GM10266 (cell line): ENCODE results near the gene PTCH1.

ENCODE experiments used
- DNase-seq: peaks from one replicate; pipeline ENCODE4 v3.0.0; 2012; ENCODE audit errors: extremely low spot score
- CTCF ChIP-seq: IDR thresholded peaks from 2 replicates; pipeline ENCODE4 v1.5.1; 2012; ENCODE audit warnings: mild to moderate bottlenecking, low read depth; ENCODE audit not compliant: control insufficient read depth, insufficient read depth; ENCODE audit errors: missing control alignments

Gene PTCH1

GRCh38 chr9:95512709-95513095, 4.1 kb downstream of the PTCH1 start:
- no peak for TF ChIP-seq CTCF
- DNase-seq, result no peak

GRCh38 chr9:95511952-95512708, 4.6 kb downstream of the PTCH1 start:
- DNase-seq, result no peak

GRCh38 chr9:95511616-95511931, 5.2 kb downstream of the PTCH1 start:
- TF ChIP-seq CTCF, result no peak
- DNase-seq, result no peak

More at GRCh38 chr9:95511952-95512708, 4.6 kb downstream of the PTCH1 start:
- TF ChIP-seq CTCF, result no peak

- TF ChIP-seq CTCF, result no peak
- peak; percentile 90 for DNase-seq
Measured at GRCh38 chr9:95510709-95511615, 5.8 kb downstream of the PTCH1 start.

- no peak for TF ChIP-seq CTCF
- no peak for DNase-seq
Measured at GRCh38 chr9:95509851-95510708, 6.7 kb downstream of the PTCH1 start.

- no peak for TF ChIP-seq CTCF
- peak; percentile 82 for DNase-seq
Measured at GRCh38 chr9:95508968-95509850, 7.6 kb downstream of the PTCH1 start.
